ENCODE measurements around the gene SEPTIN10.

SEPTIN10 gene

GRCh38 chr2:109623923-109624322 lies 10.2 kb upstream of the SEPTIN10 start (continued):
- no peak for TF ChIP-seq ZNF580 (tag by site-specific recombination; IDR thresholded peaks at IDR 0.05)
- TF ChIP-seq, protein P1, sequence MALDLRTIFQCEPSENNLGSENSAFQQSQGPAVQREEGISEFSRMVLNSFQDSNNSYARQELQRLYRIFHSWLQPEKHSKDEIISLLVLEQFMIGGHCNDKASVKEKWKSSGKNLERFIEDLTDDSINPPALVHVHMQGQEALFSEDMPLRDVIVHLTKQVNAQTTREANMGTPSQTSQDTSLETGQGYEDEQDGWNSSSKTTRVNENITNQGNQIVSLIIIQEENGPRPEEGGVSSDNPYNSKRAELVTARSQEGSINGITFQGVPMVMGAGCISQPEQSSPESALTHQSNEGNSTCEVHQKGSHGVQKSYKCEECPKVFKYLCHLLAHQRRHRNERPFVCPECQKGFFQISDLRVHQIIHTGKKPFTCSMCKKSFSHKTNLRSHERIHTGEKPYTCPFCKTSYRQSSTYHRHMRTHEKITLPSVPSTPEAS (tag by site-specific recombination; IDR thresholded peaks at IDR 0.05) = no peak
- TF ChIP-seq, protein P2, sequence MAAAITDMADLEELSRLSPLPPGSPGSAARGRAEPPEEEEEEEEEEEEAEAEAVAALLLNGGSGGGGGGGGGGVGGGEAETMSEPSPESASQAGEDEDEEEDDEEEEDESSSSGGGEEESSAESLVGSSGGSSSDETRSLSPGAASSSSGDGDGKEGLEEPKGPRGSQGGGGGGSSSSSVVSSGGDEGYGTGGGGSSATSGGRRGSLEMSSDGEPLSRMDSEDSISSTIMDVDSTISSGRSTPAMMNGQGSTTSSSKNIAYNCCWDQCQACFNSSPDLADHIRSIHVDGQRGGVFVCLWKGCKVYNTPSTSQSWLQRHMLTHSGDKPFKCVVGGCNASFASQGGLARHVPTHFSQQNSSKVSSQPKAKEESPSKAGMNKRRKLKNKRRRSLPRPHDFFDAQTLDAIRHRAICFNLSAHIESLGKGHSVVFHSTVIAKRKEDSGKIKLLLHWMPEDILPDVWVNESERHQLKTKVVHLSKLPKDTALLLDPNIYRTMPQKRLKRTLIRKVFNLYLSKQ (tag by site-specific recombination; IDR thresholded peaks at IDR 0.05; ENCODE audit: borderline replicate concordance) = no peak

DNA sequence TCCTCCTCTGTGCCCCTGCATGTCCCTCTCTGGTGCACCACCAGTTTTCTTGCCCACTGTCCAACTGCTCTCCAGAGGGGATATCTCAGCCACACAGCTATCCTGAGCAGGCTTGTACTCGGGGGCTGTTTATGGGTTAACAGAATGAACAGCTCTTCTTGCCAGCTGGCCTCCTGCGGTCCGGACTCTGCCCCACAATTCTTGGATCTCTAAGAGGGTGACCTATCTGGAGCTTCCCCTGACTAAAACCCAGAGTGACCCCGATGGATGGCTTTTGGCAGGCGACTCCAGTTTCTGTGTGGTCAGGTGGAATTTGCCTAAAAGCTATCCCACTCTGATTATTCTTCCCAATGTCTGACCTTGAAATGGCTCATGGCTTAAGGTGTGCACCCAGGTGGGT lies 9.5 kb upstream of the SEPTIN10 start:
- H3K4me1 ChIP-seq (ENCODE audit: control insufficient read depth, insufficient read depth, low read length) = no peaks in the 10 kb centered on the region
- no peak overlapping the region for H3K27ac ChIP-seq (ENCODE audit: extremely low read depth, low read depth, low read length)
- no peak overlapping the region for H3K4me3 ChIP-seq (ENCODE audit: low read depth, low read length)
- ChIA-PET CTCF (no interaction called here), POLR2A (interaction anchor here (5.2 kb wide), 1 partner anchor 9 kb away, joined by 18 read pairs; the partner anchor contains the start of genes SEPTIN10 and SOWAHC)
- no peak for TF ChIP-seq BCL11B (tag by site-specific recombination; IDR thresholded peaks at IDR 0.05; ENCODE audit: low read depth)
- TF ChIP-seq MEIS1 (CRISPR knock-in tag; IDR thresholded peaks at IDR 0.05; ENCODE audit: borderline replicate concordance) = no peak
- TF ChIP-seq ZNF549 (tag by site-specific recombination; IDR thresholded peaks at IDR 0.05) = no peak
- no peak for TF ChIP-seq SCRT1 (tag by site-specific recombination; IDR thresholded peaks at IDR 0.05; ENCODE audit: borderline replicate concordance)
- TF ChIP-seq ZNF621 (tag by site-specific recombination; IDR thresholded peaks at IDR 0.05) = no peak
- no peak for TF ChIP-seq TSHZ1 (tag by site-specific recombination; IDR thresholded peaks at IDR 0.05; ENCODE audit: borderline replicate concordance)
- TF ChIP-seq ZNF24 (tag by site-specific recombination; IDR thresholded peaks at IDR 0.05) = no peak
- no peak for TF ChIP-seq ZNF785 (tag by site-specific recombination; IDR thresholded peaks at IDR 0.05)
- no peaks in the 10 kb centered on the region for H3K9me3 ChIP-seq (ENCODE audit: control insufficient read depth, insufficient read depth, low read depth, low read length)
- no peaks in the 10 kb centered on the region for H3K36me3 ChIP-seq (ENCODE audit: control insufficient read depth in 2 of 2, insufficient read depth in 1 of 2, low read length in 2 of 2)

DNA sequence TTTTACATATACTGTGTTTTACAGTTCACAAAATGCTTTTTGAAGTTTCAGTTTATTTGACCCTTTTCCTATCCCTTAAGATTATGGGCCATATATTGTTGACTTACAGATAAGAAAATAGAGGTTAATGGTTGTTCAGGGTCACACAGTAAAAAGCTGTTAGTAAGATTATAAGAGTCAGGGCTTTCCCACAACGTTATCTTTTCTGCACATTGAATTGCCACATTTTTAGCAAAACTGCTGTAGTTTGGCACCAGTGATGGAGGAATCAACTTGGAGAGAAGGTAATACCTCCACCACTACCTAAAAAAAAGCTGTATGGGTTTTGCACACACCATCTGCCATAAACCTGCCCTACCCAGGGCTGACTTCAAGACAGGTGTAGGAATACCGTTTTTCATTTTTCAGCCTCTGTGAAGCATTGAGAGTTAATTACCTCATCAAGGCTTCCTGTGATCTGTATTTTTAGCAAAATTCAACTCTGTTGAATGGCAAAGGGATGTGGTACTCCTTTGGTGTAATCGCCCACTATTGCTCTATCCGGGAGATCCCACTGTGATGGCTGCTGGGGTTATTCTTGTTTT lies 5.4 kb upstream of the SEPTIN10 start:
- Histone ChIP-seq H3K4me1 (ENCODE audit: control insufficient read depth, insufficient read depth, low read length) (peaks cover 2% of the 10 kb centered on the region), H3K4me3 (ENCODE audit: low read depth, low read length) (no peak overlapping the region), H3K27ac (ENCODE audit: extremely low read depth, low read depth, low read length) (no peak overlapping the region), H3K36me3 (ENCODE audit: control insufficient read depth in 2 of 2, insufficient read depth in 1 of 2, low read length in 2 of 2) (no peaks in the 10 kb centered on the region), H3K9me3 (ENCODE audit: control insufficient read depth, insufficient read depth, low read depth, low read length) (no peaks in the 10 kb centered on the region)
- ChIA-PET CTCF (no interaction called here), POLR2A (interaction anchor here (0.6 kb wide), 1 partner anchor 91 kb away, joined by 4 read pairs; no protein-coding TSS in a partner anchor)
- TF ChIP-seq, protein P3, sequence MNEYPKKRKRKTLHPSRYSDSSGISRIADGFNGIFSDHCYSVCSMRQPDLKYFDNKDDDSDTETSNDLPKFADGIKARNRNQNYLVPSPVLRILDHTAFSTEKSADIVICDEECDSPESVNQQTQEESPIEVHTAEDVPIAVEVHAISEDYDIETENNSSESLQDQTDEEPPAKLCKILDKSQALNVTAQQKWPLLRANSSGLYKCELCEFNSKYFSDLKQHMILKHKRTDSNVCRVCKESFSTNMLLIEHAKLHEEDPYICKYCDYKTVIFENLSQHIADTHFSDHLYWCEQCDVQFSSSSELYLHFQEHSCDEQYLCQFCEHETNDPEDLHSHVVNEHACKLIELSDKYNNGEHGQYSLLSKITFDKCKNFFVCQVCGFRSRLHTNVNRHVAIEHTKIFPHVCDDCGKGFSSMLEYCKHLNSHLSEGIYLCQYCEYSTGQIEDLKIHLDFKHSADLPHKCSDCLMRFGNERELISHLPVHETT (tag by site-specific recombination; IDR thresholded peaks at IDR 0.05) = no peak
- TF ChIP-seq SP7 (tag by site-specific recombination; IDR thresholded peaks at IDR 0.05) = no peak
- TF ChIP-seq ZNF19 (tag by site-specific recombination; IDR thresholded peaks at IDR 0.05; ENCODE audit: low read depth) = no peak
- no peak for TF ChIP-seq ZNF701 (tag by site-specific recombination; IDR thresholded peaks at IDR 0.05)
- TF ChIP-seq ZNF654 (tag by site-specific recombination; IDR thresholded peaks at IDR 0.05; ENCODE audit: low read depth) = no peak
- no peak for TF ChIP-seq ZNF426 (tag by site-specific recombination; IDR thresholded peaks at IDR 0.05)
- TF ChIP-seq ZNF423 (tag by site-specific recombination; IDR thresholded peaks at IDR 0.05) = no peak
- no peak for TF ChIP-seq ZNF211 (tag by site-specific recombination; IDR thresholded peaks at IDR 0.05; ENCODE audit: low read depth)
- no peak for TF ChIP-seq ZNF518A (tag by site-specific recombination; conservative IDR thresholded peaks at IDR 0.05; ENCODE audit: low read depth)
